Epidermal melanocyte (primary cell): ENCODE results near the gene ARX.

Experiments
- DNase-seq: peaks from one replicate; pipeline ENCODE4 v3.0.0; 2011; ENCODE audit warnings: low spot score; ENCODE audit not compliant: insufficient read length

The ARX gene

GRCh38 chrX:25001808-25002660, 13.7 kb downstream of the ARX start:
- DNase-seq = no peak

GRCh38 chrX:24999511-24999910, 16.3 kb downstream of the ARX start:
- no peak for DNase-seq

- no peak for DNase-seq
Measured at GRCh38 chrX:24996096-24996709, 19.6 kb downstream of the ARX start.

- no peak for DNase-seq
Measured at GRCh38 chrX:24993879-24994278, 21.9 kb downstream of the ARX start.

- no peak for DNase-seq
Measured at GRCh38 chrX:24990535-24990934, 25.2 kb downstream of the ARX start.

- no peak for DNase-seq
Measured at GRCh38 chrX:24988314-24988713, 27.5 kb downstream of the ARX start.

- no peak for DNase-seq
Measured at GRCh38 chrX:24987731-24988130, 28.0 kb downstream of the ARX start.

- no peak for DNase-seq
Measured at GRCh38 chrX:24985120-24985519, 30.6 kb downstream of the ARX start.

GRCh38 chrX:24983931-24984330, 31.8 kb downstream of the ARX start:
- DNase-seq = no peak

GRCh38 chrX:24982306-24982965, 33.3 kb downstream of the ARX start:
- DNase-seq = no peak

- no peak for DNase-seq
Measured at GRCh38 chrX:24981030-24981429, 34.7 kb downstream of the ARX start.

GRCh38 chrX:24979081-24979480, 36.7 kb downstream of the ARX start:
- DNase-seq = no peak

GRCh38 chrX:24969812-24970211, 46.0 kb downstream of the ARX start:
- no peak for DNase-seq

GRCh38 chrX:24965372-24965771, 50.4 kb downstream of the ARX start:
- DNase-seq = no peak

- DNase-seq = no peak
Measured at GRCh38 chrX:24963823-24964222, 51.9 kb downstream of the ARX start.

- DNase-seq = no peak
Measured at GRCh38 chrX:24961809-24962208, 54.0 kb downstream of the ARX start.

- DNase-seq = no peak
Measured at GRCh38 chrX:24956828-24957227, 58.9 kb downstream of the ARX start.

GRCh38 chrX:24955372-24955930, 60.3 kb downstream of the ARX start:
- no peak for DNase-seq

- DNase-seq = no peak
Measured at GRCh38 chrX:24954732-24955131, 61.0 kb downstream of the ARX start.
